ENCODE data around the gene PIGV. TPM values are rescaled to one million over a fixed set of nuclear protein-coding genes. Genes with fewer than 3 reads are reported as not detected.

The PIGV gene
- total RNA-seq, 1 experiment from 2014 or later: 13.2 TPM

DNA sequence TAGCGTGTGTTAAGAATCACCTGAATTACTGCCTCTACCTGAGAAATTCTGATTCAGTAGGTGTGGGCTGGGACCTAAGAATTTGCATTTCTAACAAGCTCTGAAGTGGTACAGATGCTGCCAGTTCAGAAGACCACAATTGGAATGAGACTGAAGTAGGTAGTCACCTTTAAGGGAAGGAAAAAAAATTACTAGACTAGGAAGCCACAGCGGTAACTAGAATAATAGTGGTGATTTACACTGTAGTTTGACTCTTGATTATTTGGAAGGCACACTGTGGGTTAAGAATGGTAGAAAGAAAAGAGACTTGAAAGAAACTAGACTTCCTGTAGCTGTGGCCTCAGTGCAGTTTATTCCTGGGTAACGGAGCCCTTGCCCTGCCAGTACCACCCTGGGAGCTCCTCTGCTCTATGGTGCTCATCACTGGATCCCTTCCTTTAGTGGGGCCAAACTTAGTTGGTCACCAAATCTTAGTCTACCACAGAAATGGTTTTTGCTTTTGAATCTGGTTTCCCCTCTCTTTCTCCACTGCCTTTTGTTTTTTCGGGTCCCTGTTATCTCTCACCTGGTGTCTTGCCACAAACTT lies 48.3 kb upstream of the PIGV start (continued):
- TF ChIP-seq, protein P1, sequence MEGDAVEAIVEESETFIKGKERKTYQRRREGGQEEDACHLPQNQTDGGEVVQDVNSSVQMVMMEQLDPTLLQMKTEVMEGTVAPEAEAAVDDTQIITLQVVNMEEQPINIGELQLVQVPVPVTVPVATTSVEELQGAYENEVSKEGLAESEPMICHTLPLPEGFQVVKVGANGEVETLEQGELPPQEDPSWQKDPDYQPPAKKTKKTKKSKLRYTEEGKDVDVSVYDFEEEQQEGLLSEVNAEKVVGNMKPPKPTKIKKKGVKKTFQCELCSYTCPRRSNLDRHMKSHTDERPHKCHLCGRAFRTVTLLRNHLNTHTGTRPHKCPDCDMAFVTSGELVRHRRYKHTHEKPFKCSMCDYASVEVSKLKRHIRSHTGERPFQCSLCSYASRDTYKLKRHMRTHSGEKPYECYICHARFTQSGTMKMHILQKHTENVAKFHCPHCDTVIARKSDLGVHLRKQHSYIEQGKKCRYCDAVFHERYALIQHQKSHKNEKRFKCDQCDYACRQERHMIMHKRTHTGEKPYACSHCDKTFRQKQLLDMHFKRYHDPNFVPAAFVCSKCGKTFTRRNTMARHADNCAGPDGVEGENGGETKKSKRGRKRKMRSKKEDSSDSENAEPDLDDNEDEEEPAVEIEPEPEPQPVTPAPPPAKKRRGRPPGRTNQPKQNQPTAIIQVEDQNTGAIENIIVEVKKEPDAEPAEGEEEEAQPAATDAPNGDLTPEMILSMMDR (IDR thresholded peaks at IDR 0.05 in 2 of 3, conservative IDR thresholded peaks at IDR 0.05 in 1 of 3; ENCODE audit: borderline replicate concordance in 1 of 3, insufficient read depth in 1 of 3, low read depth in 2 of 3, low read length in 2 of 3): no peak
- TF ChIP-seq, protein P2, sequence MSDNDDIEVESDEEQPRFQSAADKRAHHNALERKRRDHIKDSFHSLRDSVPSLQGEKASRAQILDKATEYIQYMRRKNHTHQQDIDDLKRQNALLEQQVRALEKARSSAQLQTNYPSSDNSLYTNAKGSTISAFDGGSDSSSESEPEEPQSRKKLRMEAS (IDR thresholded peaks at IDR 0.05): no peak
- no peak for TF ChIP-seq ELF1 (IDR thresholded peaks at IDR 0.05; ENCODE audit: borderline replicate concordance, low read depth)
- no peak for TF ChIP-seq ZFX (IDR thresholded peaks at IDR 0.05)
- no peak for TF ChIP-seq EZH2 (IDR thresholded peaks at IDR 0.05)
- TF ChIP-seq CEBPB (IDR thresholded peaks at IDR 0.05; ENCODE audit: low read depth): no peak
- TF ChIP-seq FOSL1 (IDR thresholded peaks at IDR 0.05; ENCODE audit: low read depth): no peak

DNA sequence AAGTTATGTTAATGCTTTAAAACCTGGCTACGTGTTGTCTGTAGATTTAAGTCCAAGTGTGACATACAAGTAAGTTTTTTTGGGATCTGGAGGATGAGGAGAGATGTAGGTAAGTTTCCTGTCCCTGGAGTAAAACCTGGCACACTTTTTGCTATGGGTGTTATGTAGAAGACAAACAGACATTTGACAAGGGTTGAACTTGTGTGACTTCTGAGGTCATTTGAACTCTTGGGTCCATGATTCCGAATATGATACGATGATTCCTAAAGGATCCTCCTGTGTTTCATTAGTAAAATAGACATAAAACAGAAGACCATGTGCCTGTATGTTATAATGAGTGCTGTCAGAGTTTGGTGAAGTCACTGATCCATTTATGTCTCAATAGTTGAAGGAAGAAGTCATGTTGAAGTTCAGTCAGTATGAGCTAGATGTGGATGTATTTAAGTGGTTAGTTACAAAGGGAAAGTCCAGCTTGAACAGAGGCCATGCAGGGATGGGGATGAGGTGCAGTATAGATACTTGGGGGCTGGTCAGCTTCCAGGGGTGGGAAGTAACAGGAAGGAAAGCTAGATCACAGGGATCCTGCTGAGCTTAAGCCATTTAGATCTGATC lies 47.6 kb upstream of the PIGV start:
- no peak overlapping the region for H3K27ac ChIP-seq (ENCODE audit: low read depth, low read length)
- CTCF ChIA-PET: no interaction called here
- H2AFZ ChIP-seq (ENCODE audit: low read depth, low read length, poor library complexity, severe bottlenecking): no peak overlapping the region
- ATAC-seq (no peak), DNase-seq (ENCODE audit: low read depth, low spot score) (no peak)
- H3K79me2 ChIP-seq (ENCODE audit: insufficient read depth, low read length): peaks cover 82% of the 10 kb centered on the region
- intact Hi-C loops (cut with micrococcal nuclease): no loop called here
- RAD21 ChIA-PET (ENCODE audit: low non-redundant PET in 1 of 2, low total read pairs in 2 of 2, uncharacterized antibody in 2 of 2, unreplicated experiment in 2 of 2): no interaction called here
- no peak overlapping the region for H3K4me3 ChIP-seq (replicated peaks in 1 of 2; ENCODE audit: low read depth in 1 of 2, low read length in 2 of 2)
- peaks cover 9 to 24% of the 10 kb centered on the region in 2 experiments for H3K4me1 ChIP-seq (ENCODE audit: control insufficient read depth in 1 of 2, insufficient read depth in 2 of 2, low read length in 2 of 2)
- BruUV-seq (replicated peaks): TSS peak; percentile 20
- H3K9ac ChIP-seq (ENCODE audit: low read length): no peak overlapping the region
- TF ChIP-seq SRF (IDR thresholded peaks at IDR 0.05; ENCODE audit: low read depth): no peak
- H3K4me2 ChIP-seq (ENCODE audit: low read length): no peak overlapping the region
- no peaks in the 10 kb centered on the region for H3K9me2 ChIP-seq (ENCODE audit: insufficient read depth)
- no peaks in the 10 kb centered on the region for H3K9me3 ChIP-seq (ENCODE audit: control insufficient read depth in 1 of 2, insufficient read depth in 1 of 2, low read depth in 1 of 2, low read length in 2 of 2)
- H3K36me3 ChIP-seq (ENCODE audit: control insufficient read depth in 1 of 2, insufficient read depth in 2 of 2, low read length in 2 of 2): peaks cover 13 to 34% of the 10 kb centered on the region in 2 experiments
- H3K27me3 ChIP-seq (ENCODE audit: insufficient read depth, low read length): no peaks in the 10 kb centered on the region
- H4K20me1 ChIP-seq (ENCODE audit: insufficient read depth): peaks cover 3% of the 10 kb centered on the region; the same call in 1 of the 2 replicates
- POLR2A ChIA-PET: no interaction called here

Measured in HCT116 (cell line).